Measurements from ENCODE around the gene POLR1E.

GRCh38 chr9:37520641-37521040 is 34.9 kb downstream of the POLR1E start:
- TF ChIP-seq EZH2phosphoT487 (IDR thresholded peaks at IDR 0.05) = no peak
- no peak for TF ChIP-seq CTCF (IDR thresholded peaks at IDR 0.05)
- no peak for TF ChIP-seq EZH2 (IDR thresholded peaks at IDR 0.05)
